Tibial artery (tissue), 4 donors: ENCODE results near the gene SLC25A52.
"Not testable (repeated sequence)": the region's sequence is repeated elsewhere in the genome, so short reads cannot be mapped to it uniquely, and the experiment has no call there.

ENCODE experiments used
- DNase-seq, 2 donors: peaks; one replicate each; pipeline ENCODE4 v3.0.0-alpha.2; 2019
- H3K27ac ChIP-seq, 2 donors: fragments of 200-600 bp; sonication (generic) in 1 of 2; 1 replicate in 1 of 2; 2 replicates in 1 of 2; pipeline ENCODE4 v1.5.1; 2018 to 2019; ENCODE audit warnings: mild to moderate bottlenecking in 1 of 2
- H3K27me3 ChIP-seq, 2 donors: fragments of 200-600 bp; sonication (generic) in 1 of 2; one replicate each; pipeline versions ENCODE4 v1.5.1 to v1.6.0; 2016 to 2019
- H3K36me3 ChIP-seq, 3 donors: fragments of 200-600 bp; sonication (generic) in 2 of 3; one replicate each; pipeline ENCODE4 v1.5.1; 2016 to 2019; ENCODE audit warnings: mild to moderate bottlenecking in 2 of 3
- H3K4me1 ChIP-seq, 4 donors: fragments of 200-600 bp; sonication (generic) in 2 of 4; 1 replicate in 3 of 4; 2 replicates in 1 of 4; pipeline ENCODE4 v1.5.1; 2016 to 2019
- H3K4me3 ChIP-seq, 2 donors: fragments of 200-600 bp; sonication (generic) in 1 of 2; 1 replicate in 1 of 2; 2 replicates in 1 of 2; pipeline ENCODE4 v1.5.1; 2018 to 2019; ENCODE audit warnings: mild to moderate bottlenecking in 2 of 2
- H3K9me3 ChIP-seq, 3 donors: fragments of 200-600 bp; sonication (generic) in 1 of 3; one replicate each; pipeline ENCODE4 v1.5.1; 2016 to 2019
- intact Hi-C: fragments of 100-400 bp; cut with DNase I; formaldehyde crosslinking; loops from one replicate; pipeline ENCODE4 v1.15.0; 2023; ENCODE audit warnings: low total_unique reads
- TF ChIP-seq, protein P1 (sequence below), 2 experiments: fragments of 200-600 bp in 1 of 2; fragments of 450-650 bp in 1 of 2; IDR thresholded peaks; one replicate each; pipeline ENCODE4 v1.5.1; 2017 to 2019; ENCODE audit warnings: antibody characterized with exemption in 2 of 2, mild to moderate bottlenecking in 1 of 2, moderate library complexity in 1 of 2

Gene SLC25A52, protein sequence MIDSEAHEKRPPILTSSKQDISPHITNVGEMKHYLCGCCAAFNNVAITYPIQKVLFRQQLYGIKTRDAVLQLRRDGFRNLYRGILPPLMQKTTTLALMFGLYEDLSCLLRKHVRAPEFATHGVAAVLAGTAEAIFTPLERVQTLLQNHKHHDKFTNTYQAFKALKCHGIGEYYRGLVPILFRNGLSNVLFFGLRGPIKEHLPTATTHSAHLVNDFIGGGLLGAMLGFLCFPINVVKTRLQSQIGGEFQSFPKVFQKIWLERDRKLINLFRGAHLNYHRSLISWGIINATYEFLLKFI

DNA sequence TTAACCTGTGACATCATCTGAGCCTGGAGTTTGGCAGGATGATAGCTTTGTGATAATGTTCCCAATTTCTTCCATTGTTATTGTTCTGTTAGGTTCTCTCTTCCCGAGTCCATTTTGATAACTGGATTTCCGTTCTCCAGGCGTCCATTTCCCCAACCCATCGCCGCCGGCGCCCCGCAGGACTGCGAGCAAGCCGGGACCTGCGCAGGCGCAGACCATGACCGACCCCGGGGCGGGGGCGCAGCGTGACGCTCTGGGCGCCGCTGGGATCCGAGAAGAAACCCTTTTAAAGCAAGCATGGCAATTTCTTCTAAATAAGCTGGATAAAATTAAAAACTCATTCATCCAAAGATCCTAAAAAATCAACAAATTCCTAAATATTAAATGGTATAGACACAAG lies at the start of gene SLC25A52:
Gene SLC25A52, minus strand, starts transcription at position 186 of the 400 bp plus-strand sequence. CDS start 219 bp downstream, outside the sequence.
- H3K36me3 ChIP-seq = no peaks in the 10 kb centered on the region
- intact Hi-C loops = no loop called here
- H3K4me1 ChIP-seq = no peaks in the 10 kb centered on the region
- no peaks in the 10 kb centered on the region for H3K27me3 ChIP-seq
- no peak within 1 kb of the TSS for H3K27ac ChIP-seq
- H3K9me3 ChIP-seq = no peaks in the 10 kb centered on the region
- H3K4me3 ChIP-seq = no peak within 1 kb of the TSS
- DNase-seq = no peak
- TF ChIP-seq, protein P1, sequence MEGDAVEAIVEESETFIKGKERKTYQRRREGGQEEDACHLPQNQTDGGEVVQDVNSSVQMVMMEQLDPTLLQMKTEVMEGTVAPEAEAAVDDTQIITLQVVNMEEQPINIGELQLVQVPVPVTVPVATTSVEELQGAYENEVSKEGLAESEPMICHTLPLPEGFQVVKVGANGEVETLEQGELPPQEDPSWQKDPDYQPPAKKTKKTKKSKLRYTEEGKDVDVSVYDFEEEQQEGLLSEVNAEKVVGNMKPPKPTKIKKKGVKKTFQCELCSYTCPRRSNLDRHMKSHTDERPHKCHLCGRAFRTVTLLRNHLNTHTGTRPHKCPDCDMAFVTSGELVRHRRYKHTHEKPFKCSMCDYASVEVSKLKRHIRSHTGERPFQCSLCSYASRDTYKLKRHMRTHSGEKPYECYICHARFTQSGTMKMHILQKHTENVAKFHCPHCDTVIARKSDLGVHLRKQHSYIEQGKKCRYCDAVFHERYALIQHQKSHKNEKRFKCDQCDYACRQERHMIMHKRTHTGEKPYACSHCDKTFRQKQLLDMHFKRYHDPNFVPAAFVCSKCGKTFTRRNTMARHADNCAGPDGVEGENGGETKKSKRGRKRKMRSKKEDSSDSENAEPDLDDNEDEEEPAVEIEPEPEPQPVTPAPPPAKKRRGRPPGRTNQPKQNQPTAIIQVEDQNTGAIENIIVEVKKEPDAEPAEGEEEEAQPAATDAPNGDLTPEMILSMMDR (IDR thresholded peaks at IDR 0.05) = no peak

DNA sequence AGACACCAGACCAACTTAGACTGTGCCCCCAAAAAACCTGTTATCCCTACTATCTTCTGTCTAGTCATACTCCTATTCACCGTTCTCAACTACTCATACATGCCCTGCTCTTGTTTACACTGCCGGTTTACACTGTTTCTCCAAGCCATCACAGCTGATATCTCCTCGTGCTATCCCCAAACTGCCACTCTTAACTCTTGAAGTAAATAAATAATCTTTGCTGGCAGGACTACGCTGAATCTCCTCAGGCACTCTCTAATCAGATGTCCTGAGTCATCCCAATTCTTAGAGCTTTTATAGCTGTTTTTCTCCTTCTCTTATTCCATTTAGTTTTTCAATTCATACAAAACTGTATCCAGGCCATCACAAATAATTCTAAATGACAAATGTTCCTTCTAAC lies 48.4 kb upstream of the SLC25A52 start:
- H3K9me3 ChIP-seq, H3K4me3 ChIP-seq, H3K27ac ChIP-seq, H3K36me3 ChIP-seq, intact Hi-C loops, H3K27me3 ChIP-seq, DNase-seq, H3K4me1 ChIP-seq: not testable (repeated sequence)

DNA sequence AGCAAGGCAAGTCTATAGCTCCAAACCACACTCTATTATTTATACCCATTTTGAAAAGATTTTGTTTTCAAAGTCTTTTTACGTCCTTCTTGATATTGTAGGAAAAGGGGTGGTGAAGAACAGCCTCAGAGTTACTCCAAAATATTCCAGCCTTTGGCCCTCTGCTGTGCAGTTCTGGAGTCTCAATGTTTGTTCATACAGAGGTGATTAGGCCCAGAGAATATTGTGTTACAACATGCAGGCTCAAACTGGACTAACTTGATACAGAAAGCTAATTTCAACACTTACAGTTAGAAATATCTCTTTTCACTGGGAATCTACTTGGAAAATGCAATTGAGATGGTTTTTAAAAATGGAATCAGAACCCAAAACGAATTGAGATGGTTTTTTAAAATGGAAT lies 40.4 kb upstream of the SLC25A52 start:
- Histone ChIP-seq H3K27me3 (no peaks in the 10 kb centered on the region), H3K27ac (no peak overlapping the region), H3K4me1 (no peaks in the 10 kb centered on the region), H3K4me3 (no peak overlapping the region), H3K9me3 (no peaks in the 10 kb centered on the region), H3K36me3 (no peaks in the 10 kb centered on the region)
- TF ChIP-seq, protein P1 (IDR thresholded peaks at IDR 0.05) = no peak
- intact Hi-C loops = no loop called here
- no peak for DNase-seq

DNA sequence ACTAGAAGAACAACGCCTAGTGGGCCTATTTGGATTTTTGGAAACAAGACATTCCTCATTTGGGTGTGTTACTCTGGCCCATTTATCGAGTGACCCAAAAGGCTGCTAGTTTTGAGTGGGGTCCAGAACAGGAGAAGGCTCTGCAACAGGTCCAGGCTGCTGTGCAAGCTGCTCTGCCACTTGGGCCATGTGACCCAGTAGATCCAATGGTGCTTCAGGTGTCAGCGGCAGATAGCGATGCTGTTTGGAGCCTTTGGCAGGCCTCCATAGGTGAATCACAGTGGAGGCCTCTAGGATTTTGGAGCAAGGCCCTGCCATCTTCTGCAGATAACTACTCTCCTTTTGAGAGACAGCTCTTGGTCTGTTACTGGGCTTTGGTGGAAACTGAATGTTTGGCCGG lies 38.6 kb upstream of the SLC25A52 start:
- H3K4me1 ChIP-seq, intact Hi-C loops, H3K9me3 ChIP-seq, H3K27ac ChIP-seq, DNase-seq, H3K4me3 ChIP-seq, H3K36me3 ChIP-seq, H3K27me3 ChIP-seq: not testable (repeated sequence)

DNA sequence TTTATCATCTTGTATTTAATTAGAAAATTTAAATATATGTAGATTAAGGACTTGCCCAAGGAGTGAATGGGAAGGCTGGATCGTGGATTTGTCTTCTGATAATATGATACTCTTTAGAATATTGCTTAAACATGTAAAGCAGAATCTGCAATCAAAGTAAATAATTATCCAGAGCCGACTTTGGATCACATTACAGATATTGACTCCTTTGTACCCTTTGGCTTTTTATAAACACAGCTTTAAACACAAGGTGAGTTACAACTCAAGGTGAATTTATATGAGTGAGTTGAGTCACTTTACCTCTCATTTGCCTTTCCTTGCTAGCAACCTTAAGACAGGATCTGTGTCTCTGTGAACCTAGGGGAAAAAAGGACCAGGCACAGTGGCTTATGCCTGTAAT lies 37.7 kb upstream of the SLC25A52 start:
- H3K9me3 ChIP-seq = no peaks in the 10 kb centered on the region
- DNase-seq = no peak
- H3K4me1 ChIP-seq = no peaks in the 10 kb centered on the region
- TF ChIP-seq, protein P1 (IDR thresholded peaks at IDR 0.05) = no peak
- no peak overlapping the region for H3K4me3 ChIP-seq
- intact Hi-C loops = no loop called here
- H3K27ac ChIP-seq = no peak overlapping the region
- H3K36me3 ChIP-seq = no peaks in the 10 kb centered on the region
- H3K27me3 ChIP-seq = no peaks in the 10 kb centered on the region

DNA sequence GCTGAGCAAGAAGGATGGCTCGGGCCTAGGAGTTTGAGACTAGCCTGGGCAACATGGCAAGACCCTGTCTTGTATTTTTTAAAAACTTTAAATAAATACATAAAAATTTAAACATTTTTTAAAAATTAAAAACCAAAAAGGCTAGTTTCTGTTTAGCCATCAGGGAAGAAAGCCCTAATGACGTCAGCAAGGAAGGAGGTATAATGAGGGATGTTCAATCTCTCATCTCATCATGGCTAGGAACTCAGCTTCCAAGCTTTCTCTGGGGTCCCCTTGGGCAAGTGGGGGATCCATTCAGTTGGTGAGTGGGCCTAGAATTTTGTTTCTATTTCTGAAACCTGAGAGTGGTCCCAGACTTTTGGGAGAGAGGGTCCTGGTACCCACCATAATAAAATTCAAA lies 35.1 kb upstream of the SLC25A52 start:
- intact Hi-C loops = no loop called here
- no peak overlapping the region for H3K27ac ChIP-seq
- no peak for DNase-seq
- H3K36me3 ChIP-seq = no peaks in the 10 kb centered on the region
- TF ChIP-seq, protein P1 (IDR thresholded peaks at IDR 0.05) = no peak
- H3K4me3 ChIP-seq = no peak overlapping the region
- H3K9me3 ChIP-seq = no peaks in the 10 kb centered on the region
- H3K27me3 ChIP-seq = no peaks in the 10 kb centered on the region
- no peaks in the 10 kb centered on the region for H3K4me1 ChIP-seq

DNA sequence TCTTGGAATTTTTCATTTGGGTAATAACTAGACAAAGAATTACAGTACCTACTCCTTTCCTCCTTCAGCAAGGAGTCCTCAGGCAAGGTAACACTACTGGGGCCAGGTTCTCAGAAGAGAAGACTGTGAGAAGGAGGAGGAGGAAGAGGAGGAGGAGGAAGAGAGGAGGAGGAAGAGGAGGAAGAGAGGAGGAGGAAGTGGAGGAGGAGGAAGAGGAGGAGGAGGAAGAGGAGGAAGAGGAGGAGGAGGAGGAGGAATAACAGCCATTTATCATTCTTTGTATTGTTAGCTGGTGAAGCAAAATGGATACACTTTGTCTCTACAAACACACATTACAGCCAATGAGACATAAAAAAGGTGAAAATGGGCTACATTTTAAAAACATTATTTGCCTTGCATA lies 32.9 kb upstream of the SLC25A52 start:
- TF ChIP-seq, protein P1 (IDR thresholded peaks at IDR 0.05) = no peak
- Histone ChIP-seq H3K4me3 (no peak overlapping the region), H3K36me3 (no peaks in the 10 kb centered on the region), H3K4me1 (no peaks in the 10 kb centered on the region), H3K27me3 (no peaks in the 10 kb centered on the region), H3K27ac (no peak overlapping the region), H3K9me3 (no peaks in the 10 kb centered on the region)
- no peak for DNase-seq
- intact Hi-C loops = no loop called here
